Measurements from ENCODE around the gene UHRF2. TPM values are rescaled to one million over a fixed set of nuclear protein-coding genes. Genes with fewer than 3 reads are reported as not detected.

Gene UHRF2
- polyA plus RNA-seq, 3 donors = 1.6 to 36.4 (median 7.7) TPM

DNA sequence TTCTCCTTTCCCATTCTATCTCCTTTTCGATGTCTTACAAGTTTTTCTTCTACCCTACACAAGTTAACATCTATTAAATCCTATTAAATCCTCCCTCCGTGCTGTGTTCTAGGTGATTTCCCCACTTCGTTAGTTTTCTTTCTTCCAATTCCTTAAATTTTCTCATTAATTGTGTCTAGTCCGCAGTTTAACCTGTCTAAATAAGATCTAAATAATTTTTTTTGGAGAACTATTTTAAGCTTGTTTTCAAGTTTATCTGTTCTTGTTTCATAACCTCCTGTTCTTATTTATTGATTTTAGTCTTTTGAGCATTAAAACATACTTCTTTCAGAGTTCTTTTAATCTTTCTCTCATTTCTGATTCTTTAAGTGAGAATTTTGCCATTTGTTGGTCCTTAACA lies 109.3 kb downstream of the UHRF2 start:
- Histone ChIP-seq H3K9ac (ENCODE audit: insufficient read depth, low read length, poor library complexity, severe bottlenecking) (no peak overlapping the region), H3K79me2 (ENCODE audit: insufficient read depth, low read length) (no peaks in the 10 kb centered on the region), H3K27ac (ENCODE audit: low read depth in 1 of 2, low read length in 2 of 2) (no peak overlapping the region), H4K20me1 (ENCODE audit: insufficient read depth, low read length) (no peaks in the 10 kb centered on the region), H3K4me1 (ENCODE audit: control insufficient read depth in 1 of 2, insufficient read depth in 2 of 2, low read length in 2 of 2) (no peaks in the 10 kb centered on the region), H3K4me2 (replicated peaks; ENCODE audit: extremely low read depth, low read length, poor library complexity, severe bottlenecking) (no peak overlapping the region), H3K9me3 (replicated peaks in 1 of 2; ENCODE audit: control insufficient read depth in 1 of 2, insufficient read depth in 1 of 2, low read length in 2 of 2) (peaks cover 0 to 4% of the 10 kb centered on the region in 2 donors), H3K27me3 (ENCODE audit: control insufficient read depth in 2 of 2, insufficient read depth in 2 of 2, low read length in 2 of 2) (no peaks in the 10 kb centered on the region), H2AFZ (ENCODE audit: insufficient read depth, low read depth, low read length, poor library complexity, severe bottlenecking) (no peak overlapping the region), H3K4me3 (replicated peaks in 1 of 3; ENCODE audit: low read depth in 2 of 3, low read length in 3 of 3) (no peak overlapping the region), H3K36me3 (replicated peaks in 1 of 2; ENCODE audit: control insufficient read depth in 1 of 2, insufficient read depth in 2 of 2, low read length in 2 of 2) (no peaks in the 10 kb centered on the region)
- no peak overlapping the region for H3K27ac Mint-ChIP-seq
- H3K4me3 Mint-ChIP-seq = no peak overlapping the region
- DNase-seq = no peak
- peaks cover 8 to 29% (median 13%) of the 10 kb centered on the region in 7 donors for H3K9me3 Mint-ChIP-seq
- no peaks in the 10 kb centered on the region for H3K4me1 Mint-ChIP-seq
- H3K27me3 Mint-ChIP-seq (ENCODE audit: low read depth in 3 of 3) = no peaks in the 10 kb centered on the region
- intact Hi-C loops (cut with micrococcal nuclease) = no loop called here
- TF ChIP-seq, protein P1, sequence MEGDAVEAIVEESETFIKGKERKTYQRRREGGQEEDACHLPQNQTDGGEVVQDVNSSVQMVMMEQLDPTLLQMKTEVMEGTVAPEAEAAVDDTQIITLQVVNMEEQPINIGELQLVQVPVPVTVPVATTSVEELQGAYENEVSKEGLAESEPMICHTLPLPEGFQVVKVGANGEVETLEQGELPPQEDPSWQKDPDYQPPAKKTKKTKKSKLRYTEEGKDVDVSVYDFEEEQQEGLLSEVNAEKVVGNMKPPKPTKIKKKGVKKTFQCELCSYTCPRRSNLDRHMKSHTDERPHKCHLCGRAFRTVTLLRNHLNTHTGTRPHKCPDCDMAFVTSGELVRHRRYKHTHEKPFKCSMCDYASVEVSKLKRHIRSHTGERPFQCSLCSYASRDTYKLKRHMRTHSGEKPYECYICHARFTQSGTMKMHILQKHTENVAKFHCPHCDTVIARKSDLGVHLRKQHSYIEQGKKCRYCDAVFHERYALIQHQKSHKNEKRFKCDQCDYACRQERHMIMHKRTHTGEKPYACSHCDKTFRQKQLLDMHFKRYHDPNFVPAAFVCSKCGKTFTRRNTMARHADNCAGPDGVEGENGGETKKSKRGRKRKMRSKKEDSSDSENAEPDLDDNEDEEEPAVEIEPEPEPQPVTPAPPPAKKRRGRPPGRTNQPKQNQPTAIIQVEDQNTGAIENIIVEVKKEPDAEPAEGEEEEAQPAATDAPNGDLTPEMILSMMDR (IDR thresholded peaks at IDR 0.05) = no peak
- peaks cover 10 to 28% of the 10 kb centered on the region in 2 donors for H3K36me3 Mint-ChIP-seq
- WGBS (ENCODE audit: insufficient coverage) = 92% methylated on average over 2 of the region's 4 CpGs

DNA sequence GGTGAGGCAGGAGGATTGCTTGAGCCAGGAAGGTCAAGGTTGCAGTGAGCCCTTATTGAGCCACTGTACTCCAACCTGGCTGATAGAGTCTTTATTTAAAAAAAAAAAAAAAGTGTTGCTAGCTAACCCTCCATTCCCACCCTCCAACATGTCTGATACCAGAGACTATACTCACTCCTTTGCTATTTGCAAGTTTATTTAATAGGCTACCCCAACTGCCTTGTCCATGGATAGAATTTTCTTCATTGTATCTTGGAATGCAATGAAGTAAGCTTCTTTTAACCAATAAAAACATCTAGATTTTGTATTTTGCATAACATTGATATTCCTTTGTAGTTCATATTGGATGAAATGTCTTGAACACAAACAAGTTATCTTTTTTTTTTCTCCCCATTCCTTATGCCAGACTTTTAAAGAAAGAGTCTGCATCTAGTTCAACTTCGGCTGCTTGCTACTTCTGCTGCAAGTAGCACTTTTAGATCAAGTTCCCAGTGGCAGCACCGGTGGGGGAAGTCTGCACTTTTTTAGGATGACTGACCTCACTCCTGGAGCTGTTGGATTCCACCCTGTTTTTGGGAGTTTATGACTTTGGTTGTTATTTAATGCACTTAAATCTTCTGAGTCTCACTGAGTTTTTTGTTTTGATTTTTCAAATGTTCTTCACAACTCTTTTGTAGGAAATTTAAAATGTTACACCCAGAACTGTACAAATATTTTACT lies 112.5 kb downstream of the UHRF2 start:
- Mint-ChIP-seq H3K36me3 (peaks cover 8 to 17% of the 10 kb centered on the region in 2 donors), H3K27ac (no peak overlapping the region), H3K27me3 (ENCODE audit: low read depth in 3 of 3) (peaks cover 0 to 2% (median 0%) of the 10 kb centered on the region in 3 donors), H3K4me3 (no peak overlapping the region), H3K4me1 (no peaks in the 10 kb centered on the region), H3K9me3 (peaks cover 6 to 21% (median 13%) of the 10 kb centered on the region in 7 donors)
- Histone ChIP-seq H3K9me3 (replicated peaks in 1 of 2; ENCODE audit: control insufficient read depth in 1 of 2, insufficient read depth in 1 of 2, low read length in 2 of 2) (peaks cover 0 to 4% of the 10 kb centered on the region in 2 donors), H3K9ac (ENCODE audit: insufficient read depth, low read length, poor library complexity, severe bottlenecking) (no peak overlapping the region), H3K79me2 (ENCODE audit: insufficient read depth, low read length) (no peaks in the 10 kb centered on the region), H3K36me3 (replicated peaks in 1 of 2; ENCODE audit: control insufficient read depth in 1 of 2, insufficient read depth in 2 of 2, low read length in 2 of 2) (no peaks in the 10 kb centered on the region), H3K4me3 (replicated peaks in 1 of 3; ENCODE audit: low read depth in 2 of 3, low read length in 3 of 3) (no peak overlapping the region), H3K4me1 (ENCODE audit: control insufficient read depth in 1 of 2, insufficient read depth in 2 of 2, low read length in 2 of 2) (no peaks in the 10 kb centered on the region), H3K4me2 (replicated peaks; ENCODE audit: extremely low read depth, low read length, poor library complexity, severe bottlenecking) (no peak overlapping the region), H4K20me1 (ENCODE audit: insufficient read depth, low read length) (no peaks in the 10 kb centered on the region), H3K27ac (ENCODE audit: low read depth in 1 of 2, low read length in 2 of 2) (no peak overlapping the region), H3K27me3 (ENCODE audit: control insufficient read depth in 2 of 2, insufficient read depth in 2 of 2, low read length in 2 of 2) (no peaks in the 10 kb centered on the region), H2AFZ (ENCODE audit: insufficient read depth, low read depth, low read length, poor library complexity, severe bottlenecking) (no peak overlapping the region)
- WGBS (ENCODE audit: insufficient coverage) = no CpG with 5 or more reads among the region's 2 CpGs
- intact Hi-C loops (cut with micrococcal nuclease) = no loop called here
- no peak for DNase-seq
- TF ChIP-seq, protein P1 (IDR thresholded peaks at IDR 0.05) = no peak
